Measurements from ENCODE around the gene MRPL41.
"Not testable (repeated sequence)": the region's sequence is repeated elsewhere in the genome, so short reads cannot be mapped to it uniquely, and the experiment has no call there.

MRPL41 gene

DNA sequence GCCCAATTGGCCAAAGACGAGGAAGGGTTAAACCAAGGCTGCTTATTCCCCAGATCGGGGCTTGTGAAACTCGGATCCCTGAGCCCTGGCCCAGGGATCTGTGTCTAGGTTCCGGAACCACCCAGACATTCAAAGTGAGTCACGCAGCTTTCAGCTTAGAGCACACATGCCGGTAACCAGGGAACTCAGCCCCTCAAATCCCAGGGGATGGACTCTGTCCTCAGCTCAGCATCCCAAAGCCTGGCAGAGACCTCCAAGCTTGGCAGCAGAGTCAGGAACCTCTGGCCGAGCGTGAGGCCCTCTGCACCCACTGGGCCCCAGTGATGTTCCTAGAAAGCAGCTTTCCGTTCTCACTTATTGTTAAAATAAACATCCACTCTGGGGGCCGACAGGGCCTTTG is 6.6 kb upstream of the MRPL41 start:
- no peak for DNase-seq
- in situ Hi-C loops (cut with HindIII; ENCODE audit: low pct_ligation_motif_present, low pct_unique_long_range_greater_than_20kb, low sequenced_read_pairs) = no loop called here

DNA sequence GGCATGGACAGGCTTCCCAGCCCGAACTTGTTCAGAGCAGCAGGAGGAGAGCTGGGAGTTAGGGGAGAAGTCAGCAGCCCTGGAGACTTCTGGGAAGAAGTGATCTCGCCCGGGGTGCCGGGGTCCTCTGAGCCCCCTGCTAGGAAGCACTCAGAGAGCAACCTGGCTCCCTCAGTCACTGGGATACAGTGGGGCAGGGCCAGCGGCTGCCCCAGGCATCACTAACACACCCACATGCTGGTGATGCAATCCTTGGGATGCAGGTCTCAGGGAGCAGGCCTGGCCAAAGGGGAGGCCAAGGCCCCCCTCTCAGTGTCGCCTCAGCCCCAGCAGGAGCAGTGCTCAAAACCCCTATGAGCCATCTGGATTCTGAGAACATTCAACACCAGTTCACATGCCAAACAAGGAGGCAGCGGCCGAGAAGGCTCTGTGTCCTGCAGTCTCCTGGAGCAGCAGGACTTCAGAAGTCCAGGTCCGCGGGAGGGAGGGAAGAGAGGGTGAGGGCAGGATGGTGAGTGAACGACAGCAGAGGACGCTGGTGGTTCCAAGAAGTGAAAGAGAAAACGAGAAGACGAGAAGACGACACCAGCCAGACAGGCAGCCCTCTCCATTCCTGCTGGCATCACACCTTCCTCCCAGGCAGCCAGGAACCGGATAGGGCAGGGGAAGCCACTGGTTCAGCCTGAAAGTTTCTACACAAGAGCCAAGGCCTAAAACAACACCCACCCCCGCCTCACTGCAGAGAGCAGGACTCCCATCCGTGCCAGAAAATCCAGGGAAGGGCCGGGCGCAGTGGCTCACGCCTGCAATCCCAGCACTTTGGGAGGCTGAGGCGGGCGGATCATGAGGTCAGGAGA is 3.8 kb upstream of the MRPL41 start:
- in situ Hi-C loops (cut with HindIII; ENCODE audit: low pct_ligation_motif_present, low pct_unique_long_range_greater_than_20kb, low sequenced_read_pairs) = no loop called here

GRCh38 chr9:137550231-137550621 is 1.5 kb upstream of the MRPL41 start, which contains the start of gene PNPLA7:
TSS of gene PNPLA7 (minus strand) at chr9:137550402. CDS start at chr9:137550197, 205 bp downstream.
- in situ Hi-C loops (cut with HindIII; ENCODE audit: low pct_ligation_motif_present, low pct_unique_long_range_greater_than_20kb, low sequenced_read_pairs) = no loop called here
- DNase-seq = peak; percentile 52

More for the DNA sequence above, 3.8 kb upstream of the MRPL41 start:
- DNase-seq = no peak

DNA sequence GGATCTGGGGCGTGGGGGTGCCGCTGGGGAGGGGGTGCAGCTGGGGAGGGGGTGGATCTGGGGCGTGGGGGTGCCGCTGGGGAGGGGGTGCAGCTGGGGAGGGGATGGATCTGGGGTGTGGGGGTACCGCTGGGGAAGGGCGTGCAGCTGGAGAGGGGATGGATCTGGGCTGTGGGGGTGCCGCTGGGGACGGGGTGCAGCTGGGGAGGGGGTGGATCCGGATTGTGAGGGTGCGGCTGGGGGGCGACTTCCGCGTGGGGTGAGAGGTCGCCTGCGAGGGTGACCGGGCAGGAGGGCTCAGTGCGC is 768 bp upstream of the MRPL41 start:
- DNase-seq; in situ Hi-C loops (cut with HindIII; ENCODE audit: low pct_ligation_motif_present, low pct_unique_long_range_greater_than_20kb, low sequenced_read_pairs): not testable (repeated sequence)

DNA sequence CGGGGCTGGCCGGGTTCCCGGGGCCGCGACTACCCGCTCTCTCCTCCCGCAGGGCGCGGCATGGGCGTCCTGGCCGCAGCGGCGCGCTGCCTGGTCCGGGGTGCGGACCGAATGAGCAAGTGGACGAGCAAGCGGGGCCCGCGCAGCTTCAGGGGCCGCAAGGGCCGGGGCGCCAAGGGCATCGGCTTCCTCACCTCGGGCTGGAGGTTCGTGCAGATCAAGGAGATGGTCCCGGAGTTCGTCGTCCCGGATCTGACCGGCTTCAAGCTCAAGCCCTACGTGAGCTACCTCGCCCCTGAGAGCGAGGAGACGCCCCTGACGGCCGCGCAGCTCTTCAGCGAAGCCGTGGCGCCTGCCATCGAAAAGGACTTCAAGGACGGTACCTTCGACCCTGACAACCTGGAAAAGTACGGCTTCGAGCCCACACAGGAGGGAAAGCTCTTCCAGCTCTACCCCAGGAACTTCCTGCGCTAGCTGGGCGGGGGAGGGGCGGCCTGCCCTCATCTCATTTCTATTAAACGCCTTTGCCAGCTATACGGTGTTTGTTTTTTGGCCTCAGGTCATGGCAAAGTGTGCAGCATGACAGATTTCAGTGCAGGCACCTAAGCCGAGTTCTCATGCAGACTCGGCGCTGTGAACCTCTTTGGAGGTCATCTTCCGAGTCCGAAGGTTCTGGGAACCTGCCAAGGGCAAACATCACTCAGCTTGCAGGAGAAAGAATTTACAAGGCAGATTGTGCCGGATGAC is 516 bp downstream of the MRPL41 start:
- DNase-seq = peak; percentile 32
- in situ Hi-C loops (cut with HindIII; ENCODE audit: low pct_ligation_motif_present, low pct_unique_long_range_greater_than_20kb, low sequenced_read_pairs) = no loop called here

DNA sequence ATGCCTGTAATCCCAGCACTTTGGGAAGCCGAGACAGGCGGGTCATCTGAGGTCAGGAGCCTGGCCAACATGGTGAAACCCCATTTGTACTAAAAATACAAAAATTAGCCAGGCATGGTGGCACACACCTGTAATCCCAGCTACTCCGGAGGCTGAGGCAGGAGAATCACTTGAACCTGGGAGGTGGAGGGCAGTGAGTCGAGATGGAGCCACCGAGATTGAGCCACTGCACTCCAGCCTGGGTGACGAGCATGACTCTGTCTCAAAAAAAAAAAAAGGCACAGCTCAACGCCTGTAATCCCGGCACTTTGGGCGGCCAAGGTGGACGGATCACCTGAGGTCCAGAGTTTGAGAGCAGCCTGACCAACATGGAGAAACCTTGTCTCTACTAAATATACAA is 2.0 kb downstream of the MRPL41 start:
- in situ Hi-C loops (cut with HindIII; ENCODE audit: low pct_ligation_motif_present, low pct_unique_long_range_greater_than_20kb, low sequenced_read_pairs); DNase-seq: not testable (repeated sequence)

DNA sequence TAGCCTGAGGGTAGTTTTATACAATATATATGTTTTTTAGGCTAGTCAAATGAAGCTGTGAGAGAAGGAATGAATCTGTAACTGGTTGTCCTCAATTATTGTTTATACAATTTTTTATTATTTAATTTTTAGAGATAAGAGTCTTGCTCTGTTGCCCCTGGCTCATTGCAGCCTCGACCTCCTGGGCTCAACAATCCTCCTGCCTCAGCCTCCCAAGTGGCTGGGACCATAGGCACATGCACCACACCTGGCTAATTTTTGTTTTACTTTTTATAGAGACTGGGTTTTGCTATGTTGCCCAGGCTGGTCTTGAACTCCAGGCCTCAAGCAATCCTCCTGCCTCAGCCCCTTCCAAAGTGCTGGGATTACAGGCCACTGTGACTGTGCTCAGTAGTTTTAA is 2.7 kb downstream of the MRPL41 start:
- in situ Hi-C loops (cut with HindIII; ENCODE audit: low pct_ligation_motif_present, low pct_unique_long_range_greater_than_20kb, low sequenced_read_pairs) = no loop called here
- no peak for DNase-seq

GRCh38 chr9:137555179-137555578 is 3.5 kb downstream of the MRPL41 start:
- in situ Hi-C loops (cut with HindIII; ENCODE audit: low pct_ligation_motif_present, low pct_unique_long_range_greater_than_20kb, low sequenced_read_pairs) = no loop called here
- no peak for DNase-seq

GRCh38 chr9:137556069-137556838 is 4.6 kb downstream of the MRPL41 start:
- in situ Hi-C loops (cut with HindIII; ENCODE audit: low pct_ligation_motif_present, low pct_unique_long_range_greater_than_20kb, low sequenced_read_pairs) = no loop called here
- DNase-seq = no peak

DNA sequence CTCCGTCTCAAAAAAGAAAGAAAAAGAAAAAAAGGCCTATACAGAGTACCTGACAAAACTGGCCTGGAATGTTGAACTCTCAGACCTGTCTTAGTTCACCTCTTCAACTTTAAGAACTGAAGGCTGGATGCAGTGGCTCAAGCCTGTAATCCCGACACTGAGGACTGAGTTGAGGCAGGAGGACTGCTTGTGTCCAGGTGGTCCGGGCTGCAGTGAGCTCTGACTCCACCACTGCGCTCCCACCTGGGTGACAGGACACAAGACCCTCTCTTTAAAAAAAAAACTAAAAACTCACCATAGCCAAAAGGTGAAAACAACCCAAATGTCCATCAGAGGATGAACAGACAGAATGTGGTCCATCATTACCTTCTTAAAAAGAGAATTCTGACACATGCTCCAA is 6.4 kb downstream of the MRPL41 start:
- DNase-seq = no peak
- in situ Hi-C loops (cut with HindIII; ENCODE audit: low pct_ligation_motif_present, low pct_unique_long_range_greater_than_20kb, low sequenced_read_pairs) = no loop called here

DNA sequence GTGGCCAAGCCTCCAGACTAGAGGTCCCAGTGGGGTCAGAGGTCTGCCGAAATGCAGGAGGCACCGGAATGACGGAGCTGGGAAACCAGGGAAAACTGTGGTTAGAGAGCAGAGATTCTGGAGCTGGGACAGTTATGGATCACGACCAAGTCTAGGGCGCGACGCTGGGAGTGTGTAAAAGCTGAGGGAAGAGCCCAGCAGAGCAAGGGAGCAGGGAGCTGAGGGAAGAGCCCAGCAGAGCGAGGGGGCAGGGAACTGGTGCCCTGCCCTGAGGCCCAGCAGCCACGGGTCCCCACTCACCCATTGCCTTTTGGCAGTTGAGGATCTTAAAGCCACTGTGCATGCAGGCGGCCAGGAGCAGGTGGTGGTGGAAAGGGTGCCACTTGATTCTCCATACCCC is 12.5 kb downstream of the MRPL41 start:
- in situ Hi-C loops (cut with HindIII; ENCODE audit: low pct_ligation_motif_present, low pct_unique_long_range_greater_than_20kb, low sequenced_read_pairs) = no loop called here
- no peak for DNase-seq

DNA sequence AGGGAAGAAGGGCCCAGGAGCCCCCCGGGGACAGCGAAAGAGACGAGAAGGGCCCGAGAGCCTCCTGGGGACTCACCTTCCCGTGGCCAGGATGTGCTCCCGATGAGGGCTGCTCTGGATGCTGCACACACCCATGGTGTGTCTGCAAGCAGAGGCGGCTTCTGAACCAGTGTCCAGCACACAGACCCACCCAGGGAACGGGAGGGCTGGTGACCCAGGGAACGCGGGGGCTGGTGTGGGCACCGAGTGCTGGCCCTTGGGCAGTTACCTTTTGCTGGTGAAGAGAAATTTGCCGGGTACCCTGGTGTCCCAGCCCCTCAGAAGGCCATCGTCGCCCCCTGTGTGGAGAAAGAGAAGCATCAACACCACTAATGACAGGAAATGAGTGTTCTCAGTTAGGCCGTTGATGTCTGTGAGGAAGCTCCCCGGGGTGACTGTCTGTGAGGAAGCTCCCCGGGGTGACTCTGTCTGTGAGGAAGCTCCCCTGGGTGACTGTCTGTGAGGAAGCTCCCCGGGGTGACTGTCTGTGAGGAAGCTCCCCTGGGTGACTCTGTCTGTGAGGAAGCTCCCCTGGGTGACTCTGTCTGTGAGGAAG is 13.2 kb downstream of the MRPL41 start:
- no peak for DNase-seq
- in situ Hi-C loops (cut with HindIII; ENCODE audit: low pct_ligation_motif_present, low pct_unique_long_range_greater_than_20kb, low sequenced_read_pairs) = no loop called here

DNA sequence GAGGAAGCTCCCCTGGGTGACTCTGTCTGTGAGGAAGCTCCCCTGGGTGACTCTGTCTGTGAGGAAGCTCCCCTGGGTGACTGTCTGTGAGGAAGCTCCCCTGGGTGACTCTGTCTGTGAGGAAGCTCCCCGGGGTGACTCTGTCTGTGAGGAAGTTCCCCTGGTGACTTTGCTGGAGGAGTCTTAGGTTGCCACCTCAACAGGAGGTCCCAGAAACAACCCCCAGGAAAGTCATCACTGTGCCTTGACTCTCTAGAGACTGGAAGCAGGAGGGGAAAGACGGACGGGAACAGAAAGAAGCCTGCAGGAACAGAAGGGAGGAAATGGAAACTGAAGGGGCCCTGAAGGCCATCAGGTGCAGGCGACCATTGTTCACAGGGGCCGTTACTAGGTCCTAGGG is 16.8 kb downstream of the MRPL41 start:
- DNase-seq; in situ Hi-C loops (cut with HindIII; ENCODE audit: low pct_ligation_motif_present, low pct_unique_long_range_greater_than_20kb, low sequenced_read_pairs): not testable (repeated sequence)

DNA sequence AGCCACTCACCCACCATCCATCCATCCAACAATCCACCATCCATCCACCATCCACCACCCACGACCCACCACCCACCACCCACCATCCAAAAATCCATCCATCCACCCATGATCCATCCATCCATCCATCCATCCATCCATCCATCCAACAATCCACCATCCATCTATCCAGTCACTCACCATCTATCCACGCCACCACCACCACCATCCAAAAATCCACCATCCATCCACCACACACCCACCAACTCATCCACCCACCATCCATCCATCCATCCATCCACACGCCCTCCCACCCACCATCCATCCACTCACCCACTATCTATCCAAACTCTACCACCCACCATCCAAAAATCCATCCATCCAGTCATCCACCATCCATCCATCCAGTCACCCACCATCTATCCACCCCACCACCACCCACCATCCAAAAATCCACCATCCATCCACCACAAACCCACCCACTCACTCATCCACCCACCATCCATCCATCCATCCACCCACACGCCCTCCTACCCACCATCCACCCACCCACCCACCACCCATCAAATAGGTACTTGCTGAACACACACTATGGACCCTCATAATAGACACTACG is 18.0 kb downstream of the MRPL41 start:
- no peak for DNase-seq
- in situ Hi-C loops (cut with HindIII; ENCODE audit: low pct_ligation_motif_present, low pct_unique_long_range_greater_than_20kb, low sequenced_read_pairs) = no loop called here

DNA sequence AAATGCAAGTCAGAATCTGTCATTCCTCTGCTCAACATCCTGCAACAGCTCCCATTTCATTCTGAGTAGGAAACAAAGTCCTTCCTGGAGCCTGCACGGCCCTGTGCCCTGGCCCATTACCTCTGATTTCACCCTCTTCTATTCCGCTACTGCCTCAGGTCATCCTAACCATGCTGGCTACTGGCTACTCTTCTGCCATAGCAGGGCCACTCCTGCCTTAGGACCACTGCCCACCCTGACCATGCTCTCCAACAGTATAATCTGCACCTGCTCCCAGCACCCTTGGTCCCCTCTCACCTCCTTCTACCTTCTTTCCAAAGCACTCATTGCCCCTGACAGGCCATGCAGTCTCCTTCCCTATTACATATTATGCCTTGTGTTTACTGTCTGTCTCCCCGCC is 18.9 kb downstream of the MRPL41 start:
- in situ Hi-C loops (cut with HindIII; ENCODE audit: low pct_ligation_motif_present, low pct_unique_long_range_greater_than_20kb, low sequenced_read_pairs) = no loop called here
- no peak for DNase-seq

DNA sequence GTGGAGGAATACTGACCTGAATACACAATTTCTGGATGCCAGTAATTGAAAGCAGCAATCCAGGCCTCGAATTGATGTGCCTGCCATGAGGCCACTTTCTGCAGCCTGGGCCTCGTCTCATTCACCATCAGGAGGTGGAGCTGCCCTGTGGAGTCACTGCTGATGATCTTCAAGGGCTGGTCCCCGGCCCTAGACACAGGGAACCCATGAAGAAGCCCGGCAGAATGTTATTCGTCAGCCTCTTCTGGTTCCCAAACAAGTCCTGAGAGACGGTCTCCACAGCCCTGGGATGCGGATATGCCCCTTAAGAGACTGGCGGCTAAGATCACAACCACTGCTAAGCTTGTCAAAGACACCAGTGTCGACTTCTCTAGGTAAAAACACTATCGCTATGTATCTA is 22.5 kb downstream of the MRPL41 start:
- in situ Hi-C loops (cut with HindIII; ENCODE audit: low pct_ligation_motif_present, low pct_unique_long_range_greater_than_20kb, low sequenced_read_pairs) = no loop called here
- no peak for DNase-seq

- DNase-seq = no peak
- in situ Hi-C loops (cut with HindIII; ENCODE audit: low pct_ligation_motif_present, low pct_unique_long_range_greater_than_20kb, low sequenced_read_pairs) = no loop called here
Observed at GRCh38 chr9:137575364-137575715, 23.7 kb downstream of the MRPL41 start.

- no peak for DNase-seq
- in situ Hi-C loops (cut with HindIII; ENCODE audit: low pct_ligation_motif_present, low pct_unique_long_range_greater_than_20kb, low sequenced_read_pairs) = no loop called here
Observed at GRCh38 chr9:137575716-137576411, 24.2 kb downstream of the MRPL41 start.
